ENCODE data around the gene DCUN1D2.

Gene DCUN1D2

GRCh38 chr13:113428871-113429607, 61.5 kb downstream of the DCUN1D2 start:
- no peak for DNase-seq (ENCODE audit: insufficient read length, low spot score)
- no peak for FAIRE-seq

- FAIRE-seq (no peak), DNase-seq (ENCODE audit: insufficient read length, low spot score) (no peak)
These were observed 62.0 kb downstream of the DCUN1D2 start for GRCh38 chr13:113428469-113428865.

GRCh38 chr13:113427562-113428468, 62.7 kb downstream of the DCUN1D2 start:
- FAIRE-seq (no peak), DNase-seq (ENCODE audit: insufficient read length, low spot score) (no peak)

GRCh38 chr13:113426591-113426986, 63.9 kb downstream of the DCUN1D2 start:
- FAIRE-seq (no peak), DNase-seq (ENCODE audit: insufficient read length, low spot score) (no peak)

GRCh38 chr13:113425941-113426590, 64.4 kb downstream of the DCUN1D2 start:
- FAIRE-seq = no peak
- DNase-seq (ENCODE audit: insufficient read length, low spot score) = no peak

GRCh38 chr13:113423520-113424163, 66.9 kb downstream of the DCUN1D2 start:
- DNase-seq (ENCODE audit: insufficient read length, low spot score) = no peak
- FAIRE-seq = no peak

- no peak for FAIRE-seq
These were observed 67.5 kb downstream of the DCUN1D2 start for GRCh38 chr13:113422807-113423519.

GRCh38 chr13:113421673-113422270, 68.7 kb downstream of the DCUN1D2 start:
- FAIRE-seq (no peak), DNase-seq (ENCODE audit: insufficient read length, low spot score) (no peak)

More at GRCh38 chr13:113422807-113423519, 67.5 kb downstream of the DCUN1D2 start:
- no peak for DNase-seq (ENCODE audit: insufficient read length, low spot score)

- DNase-seq (ENCODE audit: insufficient read length, low spot score) (no peak), FAIRE-seq (no peak)
These were observed 69.5 kb downstream of the DCUN1D2 start for GRCh38 chr13:113420833-113421600.

GRCh38 chr13:113420232-113420631, 70.3 kb downstream of the DCUN1D2 start:
- FAIRE-seq = no peak
- DNase-seq (ENCODE audit: insufficient read length, low spot score) = no peak

- DNase-seq (ENCODE audit: insufficient read length, low spot score) (no peak), FAIRE-seq (no peak)
These were observed 70.8 kb downstream of the DCUN1D2 start for GRCh38 chr13:113419531-113420193.

GRCh38 chr13:113418722-113419049, 71.8 kb downstream of the DCUN1D2 start:
- FAIRE-seq (no peak), DNase-seq (ENCODE audit: insufficient read length, low spot score) (no peak)

GRCh38 chr13:113417836-113418721, 72.4 kb downstream of the DCUN1D2 start:
- FAIRE-seq = no peak
- DNase-seq (ENCODE audit: insufficient read length, low spot score) = no peak

- DNase-seq (ENCODE audit: insufficient read length, low spot score) (no peak), FAIRE-seq (no peak)
These were observed 73.3 kb downstream of the DCUN1D2 start for GRCh38 chr13:113417008-113417751.

- FAIRE-seq (no peak), DNase-seq (ENCODE audit: insufficient read length, low spot score) (no peak)
These were observed 74.7 kb downstream of the DCUN1D2 start for GRCh38 chr13:113415825-113416224.

- no peak for FAIRE-seq
- DNase-seq (ENCODE audit: insufficient read length, low spot score) = no peak
These were observed 75.5 kb downstream of the DCUN1D2 start for GRCh38 chr13:113415032-113415431.

GRCh38 chr13:113414335-113414734, 76.2 kb downstream of the DCUN1D2 start:
- DNase-seq (ENCODE audit: insufficient read length, low spot score) (no peak), FAIRE-seq (no peak)
